Measurements from ENCODE around the gene GPRC5D.

Gene GPRC5D

GRCh38 chr12:12987421-12987820 is 35.5 kb upstream of the GPRC5D start:
- Mint-ChIP-seq H3K27me3 (ENCODE audit: low read depth) (no peaks in the 10 kb centered on the region), H3K27ac (no peak overlapping the region), H3K9me3 (no peaks in the 10 kb centered on the region), H3K4me1 (ENCODE audit: low read depth) (peaks cover 4% of the 10 kb centered on the region), H3K36me3 (ENCODE audit: low read depth) (no peaks in the 10 kb centered on the region), H3K4me3 (no peak overlapping the region)

- no peaks in the 10 kb centered on the region for H3K27me3 Mint-ChIP-seq (ENCODE audit: low read depth)
- H3K27ac Mint-ChIP-seq = no peak overlapping the region
- H3K36me3 Mint-ChIP-seq (ENCODE audit: low read depth) = no peaks in the 10 kb centered on the region
- H3K4me3 Mint-ChIP-seq = no peak overlapping the region
- peaks cover 4% of the 10 kb centered on the region for H3K4me1 Mint-ChIP-seq (ENCODE audit: low read depth)
- no peaks in the 10 kb centered on the region for H3K9me3 Mint-ChIP-seq
Observed at GRCh38 chr12:12986775-12987331, 34.9 kb upstream of the GPRC5D start.

GRCh38 chr12:12985817-12986408 is 33.9 kb upstream of the GPRC5D start:
- Mint-ChIP-seq H3K4me1 (ENCODE audit: low read depth) (peaks cover 2% of the 10 kb centered on the region), H3K27ac (no peak overlapping the region), H3K4me3 (no peak overlapping the region), H3K9me3 (no peaks in the 10 kb centered on the region), H3K27me3 (ENCODE audit: low read depth) (no peaks in the 10 kb centered on the region), H3K36me3 (ENCODE audit: low read depth) (no peaks in the 10 kb centered on the region)

GRCh38 chr12:12984149-12984548 is 32.2 kb upstream of the GPRC5D start:
- peaks cover 2% of the 10 kb centered on the region for H3K4me1 Mint-ChIP-seq (ENCODE audit: low read depth)

GRCh38 chr12:12983420-12984035 is 31.6 kb upstream of the GPRC5D start:
- Mint-ChIP-seq H3K27ac (no peak overlapping the region), H3K4me1 (ENCODE audit: low read depth) (peaks cover 2% of the 10 kb centered on the region), H3K9me3 (no peaks in the 10 kb centered on the region), H3K27me3 (ENCODE audit: low read depth) (no peaks in the 10 kb centered on the region), H3K36me3 (ENCODE audit: low read depth) (no peaks in the 10 kb centered on the region), H3K4me3 (no peak overlapping the region)

More at GRCh38 chr12:12984149-12984548, 32.2 kb upstream of the GPRC5D start:
- H3K36me3 Mint-ChIP-seq (ENCODE audit: low read depth) = no peaks in the 10 kb centered on the region
- no peaks in the 10 kb centered on the region for H3K9me3 Mint-ChIP-seq
- H3K4me3 Mint-ChIP-seq = no peak overlapping the region
- no peaks in the 10 kb centered on the region for H3K27me3 Mint-ChIP-seq (ENCODE audit: low read depth)
- no peak overlapping the region for H3K27ac Mint-ChIP-seq

GRCh38 chr12:12982331-12982730 is 30.4 kb upstream of the GPRC5D start:
- Mint-ChIP-seq H3K4me1 (ENCODE audit: low read depth) (peaks cover 2% of the 10 kb centered on the region), H3K27me3 (ENCODE audit: low read depth) (no peaks in the 10 kb centered on the region), H3K4me3 (no peak overlapping the region), H3K9me3 (no peaks in the 10 kb centered on the region), H3K27ac (no peak overlapping the region), H3K36me3 (ENCODE audit: low read depth) (no peaks in the 10 kb centered on the region)

GRCh38 chr12:12979731-12980259 is 27.8 kb upstream of the GPRC5D start:
- Mint-ChIP-seq H3K4me3 (no peak overlapping the region), H3K27ac (no peak overlapping the region), H3K9me3 (no peaks in the 10 kb centered on the region)

GRCh38 chr12:12979126-12979525 is 27.2 kb upstream of the GPRC5D start:
- no peaks in the 10 kb centered on the region for H3K27me3 Mint-ChIP-seq (ENCODE audit: low read depth)
- no peaks in the 10 kb centered on the region for H3K4me1 Mint-ChIP-seq (ENCODE audit: low read depth)
- H3K9me3 Mint-ChIP-seq = no peaks in the 10 kb centered on the region
- H3K36me3 Mint-ChIP-seq (ENCODE audit: low read depth) = peaks cover 3% of the 10 kb centered on the region
- H3K4me3 Mint-ChIP-seq = no peak overlapping the region
- H3K27ac Mint-ChIP-seq = no peak overlapping the region

More at GRCh38 chr12:12979731-12980259, 27.8 kb upstream of the GPRC5D start:
- H3K4me1 Mint-ChIP-seq (ENCODE audit: low read depth) = peaks cover 2% of the 10 kb centered on the region
- no peaks in the 10 kb centered on the region for H3K36me3 Mint-ChIP-seq (ENCODE audit: low read depth)
- no peaks in the 10 kb centered on the region for H3K27me3 Mint-ChIP-seq (ENCODE audit: low read depth)

- Mint-ChIP-seq H3K4me3 (no peak overlapping the region), H3K36me3 (ENCODE audit: low read depth) (peaks cover 14% of the 10 kb centered on the region)
Observed at GRCh38 chr12:12977231-12977630, 25.3 kb upstream of the GPRC5D start.

GRCh38 chr12:12976366-12976765 is 24.4 kb upstream of the GPRC5D start:
- Mint-ChIP-seq H3K9me3 (peaks cover 16% of the 10 kb centered on the region), H3K36me3 (ENCODE audit: low read depth) (peaks cover 16% of the 10 kb centered on the region), H3K27ac (no peak overlapping the region), H3K4me3 (no peak overlapping the region), H3K4me1 (ENCODE audit: low read depth) (no peaks in the 10 kb centered on the region), H3K27me3 (ENCODE audit: low read depth) (no peaks in the 10 kb centered on the region)

More at GRCh38 chr12:12977231-12977630, 25.3 kb upstream of the GPRC5D start:
- Mint-ChIP-seq H3K9me3 (peaks cover 13% of the 10 kb centered on the region), H3K4me1 (ENCODE audit: low read depth) (no peaks in the 10 kb centered on the region), H3K27ac (no peak overlapping the region), H3K27me3 (ENCODE audit: low read depth) (no peaks in the 10 kb centered on the region)

GRCh38 chr12:12975322-12976077 is 23.5 kb upstream of the GPRC5D start:
- no peak overlapping the region for H3K27ac Mint-ChIP-seq
- peaks cover 16% of the 10 kb centered on the region for H3K36me3 Mint-ChIP-seq (ENCODE audit: low read depth)
- H3K4me1 Mint-ChIP-seq (ENCODE audit: low read depth) = no peaks in the 10 kb centered on the region
- no peaks in the 10 kb centered on the region for H3K27me3 Mint-ChIP-seq (ENCODE audit: low read depth)
- H3K9me3 Mint-ChIP-seq = peaks cover 16% of the 10 kb centered on the region
- H3K4me3 Mint-ChIP-seq = no peak overlapping the region

GRCh38 chr12:12974211-12974610 is 22.2 kb upstream of the GPRC5D start:
- peaks cover 16% of the 10 kb centered on the region for H3K9me3 Mint-ChIP-seq
- no peaks in the 10 kb centered on the region for H3K4me1 Mint-ChIP-seq (ENCODE audit: low read depth)
- no peaks in the 10 kb centered on the region for H3K27me3 Mint-ChIP-seq (ENCODE audit: low read depth)
- H3K27ac Mint-ChIP-seq = no peak overlapping the region
- H3K4me3 Mint-ChIP-seq = no peak overlapping the region
- peaks cover 16% of the 10 kb centered on the region for H3K36me3 Mint-ChIP-seq (ENCODE audit: low read depth)

GRCh38 chr12:12973019-12973418 is 21.0 kb upstream of the GPRC5D start:
- Mint-ChIP-seq H3K9me3 (peaks cover 16% of the 10 kb centered on the region), H3K27ac (no peak overlapping the region), H3K4me3 (no peak overlapping the region), H3K36me3 (ENCODE audit: low read depth) (peaks cover 16% of the 10 kb centered on the region), H3K27me3 (ENCODE audit: low read depth) (no peaks in the 10 kb centered on the region), H3K4me1 (ENCODE audit: low read depth) (no peaks in the 10 kb centered on the region)

GRCh38 chr12:12965836-12966235 is 13.9 kb upstream of the GPRC5D start:
- Mint-ChIP-seq H3K36me3 (ENCODE audit: low read depth) (no peaks in the 10 kb centered on the region), H3K4me3 (no peak overlapping the region), H3K9me3 (peaks cover 10% of the 10 kb centered on the region)

More at GRCh38 chr12:12965836-12966235, 13.9 kb upstream of the GPRC5D start:
- peaks cover 11% of the 10 kb centered on the region for H3K4me1 Mint-ChIP-seq (ENCODE audit: low read depth)
- H3K27ac Mint-ChIP-seq = no peak overlapping the region
- no peaks in the 10 kb centered on the region for H3K27me3 Mint-ChIP-seq (ENCODE audit: low read depth)

Measured in T-helper 1 cell treated with Interleukin-12 subunit alpha and Interleukin-12 subunit beta and Interleukin-4 antibody, amounts not matched to agents 30 μg/mL and 1 μg/mL, for 36 hours (primary cell).